Activated CD4-positive, alpha-beta memory T cell treated with anti-CD3 and anti-CD28 coated beads, Interleukin-2, amount 10 ng/mL, durations not matched to agents 7 days and 5 days (primary cell): ENCODE results near the gene YWHAG. TPM values are rescaled to one million over a fixed set of nuclear protein-coding genes. Genes with fewer than 3 reads are reported as not detected.
A peak's percentile ranks its signal among the peaks of the same experiment; 100 is the strongest.
"Not testable (repeated sequence)": the region's sequence is repeated elsewhere in the genome, so short reads cannot be mapped to it uniquely, and the experiment has no call there.

Experiments used
- CTCF ChIA-PET: fragments of 350-600 bp; sonication (Branson Sonifier 250); formaldehyde crosslinking; loops from one replicate; lab custom pipeline; 2021; ENCODE audit warnings: antibody characterized with exemption, inconsistent platforms; lab: Charles Lee
- POLR2A ChIA-PET: fragments of 350-600 bp; sonication (Branson Sonifier 250); formaldehyde crosslinking; loops from one replicate; lab custom pipeline; 2021; ENCODE audit warnings: antibody characterized with exemption; lab: Charles Lee
- DNase-seq: peaks from one replicate; pipeline ENCODE4 v3.0.0-alpha.2; 2020
- H3K27ac Mint-ChIP-seq: one replicate; pipeline ENCODE4 v1.8.0; 2021; ENCODE audit warnings: mild to moderate bottlenecking, mixed read lengths
- H3K27me3 Mint-ChIP-seq: one replicate; pipeline ENCODE4 v1.8.0; 2021; ENCODE audit warnings: mixed read lengths
- H3K36me3 Mint-ChIP-seq: one replicate; pipeline ENCODE4 v1.8.0; 2021; ENCODE audit warnings: low read depth, mixed read lengths
- H3K4me1 Mint-ChIP-seq: one replicate; pipeline ENCODE4 v1.8.0; 2021; ENCODE audit warnings: mixed read lengths
- H3K4me3 Mint-ChIP-seq: one replicate; pipeline ENCODE4 v1.8.0; 2021; ENCODE audit warnings: mild to moderate bottlenecking, mixed read lengths
- H3K9me3 Mint-ChIP-seq: one replicate; pipeline ENCODE4 v1.8.0; 2021; ENCODE audit warnings: mixed read lengths
- total RNA-seq, 2 experiments: library from RNA; stranded (reverse); gene quantifications; one replicate each; pipeline ENCODE4 v1.2.3, GENCODE V29; 2021

Gene YWHAG
- total RNA-seq, 2 experiments from 2014 or later, result 83.1 to 84.8 TPM

DNA sequence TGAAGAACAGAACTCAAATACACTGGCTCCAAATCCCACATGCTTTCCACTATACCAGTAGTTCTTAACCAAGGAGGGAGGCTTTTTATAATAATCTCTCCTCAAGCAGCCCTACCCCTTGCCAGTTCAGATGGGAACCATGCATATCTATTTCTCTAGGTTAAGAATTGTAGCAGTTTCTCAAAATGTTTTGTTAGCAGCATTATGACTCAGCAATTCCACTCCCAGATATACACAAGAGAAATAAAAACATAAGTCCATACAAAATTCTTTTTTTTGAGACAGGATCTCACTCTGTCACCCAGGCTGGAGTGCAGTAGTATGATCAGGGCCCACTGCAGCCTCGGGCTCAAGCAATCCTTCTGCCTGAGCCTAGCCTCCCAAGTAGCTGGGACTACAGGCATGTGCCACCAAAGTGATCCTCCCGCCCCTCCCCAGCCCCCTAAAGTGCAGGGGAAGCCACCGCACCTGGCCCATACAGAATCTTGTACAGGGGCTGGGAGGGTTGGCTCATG lies 18.1 kb downstream of the YWHAG start:
- no peaks in the 10 kb centered on the region for H3K27me3 Mint-ChIP-seq
- no peaks in the 10 kb centered on the region for H3K9me3 Mint-ChIP-seq
- H3K27ac Mint-ChIP-seq, result peak overlapping the region; percentile 1
- peaks cover 65% of the 10 kb centered on the region for H3K36me3 Mint-ChIP-seq
- ChIA-PET POLR2A (interaction anchor here (1.1 kb wide), 1 partner anchor 19 kb away, joined by 8 read pairs; the partner anchor contains the start of gene YWHAG), CTCF (interaction anchor here (1.2 kb wide), 1 partner anchor 35 kb away, joined by 5 read pairs; no protein-coding TSS in a partner anchor)
- H3K4me3 Mint-ChIP-seq, result no peak overlapping the region
- H3K4me1 Mint-ChIP-seq, result peaks cover 53% of the 10 kb centered on the region
- DNase-seq, result no peak

- no peak overlapping the region for H3K27ac Mint-ChIP-seq
- peaks cover 46% of the 10 kb centered on the region for H3K36me3 Mint-ChIP-seq
- ChIA-PET CTCF (no interaction called here), POLR2A (interaction anchor here (1.3 kb wide), 1 partner anchor 20 kb away, joined by 4 read pairs; the partner anchor contains the start of gene YWHAG)
- DNase-seq, result no peak
- H3K27me3 Mint-ChIP-seq, result no peaks in the 10 kb centered on the region
- H3K9me3 Mint-ChIP-seq, result no peaks in the 10 kb centered on the region
- H3K4me3 Mint-ChIP-seq, result no peak overlapping the region
- peaks cover 42% of the 10 kb centered on the region for H3K4me1 Mint-ChIP-seq
Observed at GRCh38 chr7:76338298-76339084, 20.3 kb downstream of the YWHAG start.

GRCh38 chr7:76337147-76337546 lies 21.6 kb downstream of the YWHAG start:
- Mint-ChIP-seq H3K27ac (no peak overlapping the region), H3K27me3 (no peaks in the 10 kb centered on the region), H3K4me3 (no peak overlapping the region), H3K9me3 (no peaks in the 10 kb centered on the region), H3K36me3 (peaks cover 36% of the 10 kb centered on the region), H3K4me1 (peaks cover 33% of the 10 kb centered on the region)
- ChIA-PET POLR2A (interaction anchor here (1.7 kb wide), 1 partner anchor 10 kb away, joined by 3 read pairs; no protein-coding TSS in a partner anchor), CTCF (interaction anchor here (1.1 kb wide), 1 partner anchor 14 kb away, joined by 4 read pairs; no protein-coding TSS in a partner anchor)
- no peak for DNase-seq

- Mint-ChIP-seq H3K4me1 (peaks cover 28% of the 10 kb centered on the region), H3K4me3 (no peak overlapping the region), H3K9me3 (no peaks in the 10 kb centered on the region), H3K36me3 (peaks cover 36% of the 10 kb centered on the region), H3K27ac (peak overlapping the region; percentile 9), H3K27me3 (no peaks in the 10 kb centered on the region)
- CTCF ChIA-PET, result interaction anchor here (1.0 to 3.7 kb wide), 3 partner anchors 13 to 29 kb away, joined by 4 to 9 read pairs (median 6); no protein-coding TSS in a partner anchor
- POLR2A ChIA-PET, result no interaction called here
- no peak for DNase-seq
Observed at GRCh38 chr7:76336094-76336493, 22.7 kb downstream of the YWHAG start.

DNA sequence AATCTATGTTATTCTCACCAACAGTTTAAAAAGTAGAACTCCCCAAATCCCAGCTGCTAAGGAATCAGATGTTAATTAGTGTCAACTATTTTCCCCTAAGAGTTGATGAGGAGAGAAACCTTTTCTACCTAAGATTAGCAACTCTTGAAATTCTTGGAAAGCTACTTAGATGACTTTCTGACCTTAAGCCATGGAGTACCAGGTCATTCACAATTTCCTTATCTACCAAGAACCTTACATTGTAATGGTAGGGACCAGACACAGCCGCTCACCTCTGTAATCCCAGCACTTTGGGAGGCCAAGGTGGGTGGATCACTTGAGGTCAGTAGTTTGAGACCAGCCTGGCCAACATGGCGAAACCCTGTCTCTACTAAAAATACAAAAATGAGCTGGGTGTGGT lies 23.4 kb downstream of the YWHAG start:
- not testable (repeated sequence) for H3K27ac Mint-ChIP-seq, DNase-seq, H3K4me3 Mint-ChIP-seq, H3K9me3 Mint-ChIP-seq, H3K27me3 Mint-ChIP-seq
- CTCF ChIA-PET, result interaction anchor here (0.8 to 3.7 kb wide), 3 partner anchors 17 to 156 kb away, joined by 3 to 9 read pairs (median 6); no protein-coding TSS in a partner anchor
- POLR2A ChIA-PET, result interaction anchor here (2.7 kb wide), 1 partner anchor 17 kb away, joined by 10 read pairs; no protein-coding TSS in a partner anchor
- Mint-ChIP-seq H3K36me3 (peaks cover 37% of the 10 kb centered on the region), H3K4me1 (peaks cover 23% of the 10 kb centered on the region)

DNA sequence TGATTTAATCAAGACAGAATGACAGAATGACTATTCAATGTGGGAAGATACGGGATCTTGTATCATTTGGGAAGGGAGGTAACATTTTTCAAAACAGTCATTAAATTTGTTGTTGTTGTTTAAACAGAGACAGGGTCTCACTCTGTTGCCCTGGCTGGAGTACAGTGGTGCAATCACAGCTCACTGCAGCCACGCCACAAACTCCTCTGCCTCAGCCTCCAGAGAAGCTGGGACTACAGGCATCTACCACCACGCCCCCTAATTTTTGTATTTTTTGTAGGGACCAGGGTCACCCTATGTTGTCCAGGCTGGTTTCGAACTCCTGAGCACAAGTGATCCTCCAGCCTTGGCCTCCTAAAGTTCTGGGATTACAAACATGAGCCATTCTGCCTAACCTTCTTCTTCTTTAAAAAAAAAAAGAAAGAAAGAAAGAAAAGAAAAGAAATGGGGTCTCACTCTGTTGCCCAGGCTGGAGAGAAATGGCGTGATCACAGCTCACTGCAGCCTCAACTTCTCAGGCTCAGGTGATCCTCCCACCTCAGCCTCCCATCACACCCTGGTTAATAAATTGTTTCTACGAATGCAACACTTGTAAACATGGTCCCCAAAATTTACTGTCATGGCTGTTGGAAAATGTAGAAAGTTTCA lies 24.3 kb downstream of the YWHAG start:
- no peak for DNase-seq
- Mint-ChIP-seq H3K27me3 (no peaks in the 10 kb centered on the region), H3K27ac (no peak overlapping the region), H3K9me3 (no peaks in the 10 kb centered on the region), H3K4me1 (peaks cover 17% of the 10 kb centered on the region), H3K4me3 (no peak overlapping the region), H3K36me3 (peaks cover 35% of the 10 kb centered on the region)
- CTCF ChIA-PET, result interaction anchor here (0.8 to 3.7 kb wide), 2 partner anchors 16 to 156 kb away, joined by 3 to 9 read pairs; no protein-coding TSS in a partner anchor
- POLR2A ChIA-PET, result interaction anchor here (1.2 to 2.7 kb wide), 2 partner anchors 16 to 20 kb away, joined by 3 to 10 read pairs; no protein-coding TSS in a partner anchor

DNA sequence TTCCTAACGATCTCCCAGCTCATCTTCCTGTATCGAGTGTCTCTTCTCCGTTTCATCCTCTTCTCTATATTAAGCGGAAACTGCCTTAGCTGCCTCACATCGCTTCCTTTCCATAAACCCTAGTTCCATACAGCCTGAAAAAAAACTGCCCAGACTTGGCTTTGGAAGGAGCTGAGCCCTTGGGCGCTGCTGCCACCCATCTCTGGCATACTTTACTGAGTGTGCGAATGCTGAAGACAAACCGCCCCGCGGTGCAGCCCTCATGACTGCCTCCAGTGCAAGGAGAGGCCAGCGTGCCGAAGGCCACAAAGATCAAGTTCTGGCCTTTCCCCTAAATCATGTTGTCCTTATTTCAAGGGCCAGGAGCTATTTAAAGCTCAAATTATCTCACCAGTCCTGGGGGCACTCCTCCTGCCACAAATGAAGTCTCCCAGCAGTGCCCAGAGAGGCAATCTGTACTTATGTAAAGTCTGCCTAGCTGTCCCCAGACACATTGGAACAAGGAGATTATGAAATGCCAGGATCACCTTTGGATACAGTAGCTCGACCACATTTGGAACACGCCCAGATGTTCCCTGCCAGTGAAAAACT lies 25.2 kb downstream of the YWHAG start:
- no peaks in the 10 kb centered on the region for H3K27me3 Mint-ChIP-seq
- peaks cover 42% of the 10 kb centered on the region for H3K36me3 Mint-ChIP-seq
- H3K4me3 Mint-ChIP-seq, result no peak overlapping the region
- no peaks in the 10 kb centered on the region for H3K9me3 Mint-ChIP-seq
- peaks cover 20% of the 10 kb centered on the region for H3K4me1 Mint-ChIP-seq
- POLR2A ChIA-PET, result interaction anchor here (0.9 to 2.7 kb wide), 3 partner anchors 16 to 25 kb away, joined by 3 to 10 read pairs (median 3); partner anchors contain the start of gene YWHAG
- no peak for DNase-seq
- CTCF ChIA-PET, result interaction anchor here (3.7 kb wide), 1 partner anchor 15 kb away, joined by 9 read pairs; no protein-coding TSS in a partner anchor
- H3K27ac Mint-ChIP-seq, result no peak overlapping the region

GRCh38 chr7:76332078-76332477 lies 26.7 kb downstream of the YWHAG start:
- Mint-ChIP-seq H3K9me3 (no peaks in the 10 kb centered on the region), H3K27ac (no peak overlapping the region), H3K4me1 (peaks cover 25% of the 10 kb centered on the region), H3K4me3 (no peak overlapping the region), H3K36me3 (peaks cover 44% of the 10 kb centered on the region), H3K27me3 (no peaks in the 10 kb centered on the region)
- no peak for DNase-seq
- ChIA-PET POLR2A (interaction anchor here (0.6 to 3.0 kb wide), 2 partner anchors 13 to 14 kb away, joined by 3 to 11 read pairs; no protein-coding TSS in a partner anchor), CTCF (no interaction called here)

DNA sequence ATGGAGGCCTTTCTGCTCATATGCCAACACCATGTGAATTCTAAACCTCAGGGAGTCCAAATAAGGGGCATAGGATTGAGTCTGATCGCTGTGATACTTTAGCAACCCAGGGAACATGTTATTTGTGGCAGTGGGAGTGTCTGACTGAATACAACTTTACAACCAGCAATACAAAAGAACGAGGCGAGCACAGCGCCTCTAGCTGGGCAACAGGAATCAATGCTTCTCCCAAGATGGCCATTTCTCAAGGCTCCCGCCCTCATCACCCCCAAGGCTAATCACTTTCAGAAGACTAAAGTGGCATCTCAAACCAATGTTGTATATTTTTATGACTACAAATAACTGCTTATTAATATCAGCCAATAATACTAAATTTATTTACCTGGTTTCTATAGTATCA lies 28.1 kb downstream of the YWHAG start:
- Mint-ChIP-seq H3K36me3 (peaks cover 45% of the 10 kb centered on the region), H3K4me3 (no peak overlapping the region), H3K27ac (no peak overlapping the region), H3K27me3 (no peaks in the 10 kb centered on the region), H3K9me3 (no peaks in the 10 kb centered on the region), H3K4me1 (peaks cover 20% of the 10 kb centered on the region)
- ChIA-PET CTCF (interaction anchor here (0.8 to 1.0 kb wide), 2 partner anchors 8 to 39 kb away, joined by 3 to 4 read pairs; no protein-coding TSS in a partner anchor), POLR2A (interaction anchor here (3.0 kb wide), 1 partner anchor 12 kb away, joined by 11 read pairs; no protein-coding TSS in a partner anchor)
- no peak for DNase-seq

- Mint-ChIP-seq H3K4me3 (no peak overlapping the region), H3K27ac (no peak overlapping the region), H3K9me3 (no peaks in the 10 kb centered on the region), H3K27me3 (no peaks in the 10 kb centered on the region), H3K36me3 (peaks cover 45% of the 10 kb centered on the region), H3K4me1 (peaks cover 20% of the 10 kb centered on the region)
- DNase-seq, result no peak
- CTCF ChIA-PET, result interaction anchor here (0.8 kb wide), 1 partner anchor 8 kb away, joined by 3 read pairs; no protein-coding TSS in a partner anchor
- POLR2A ChIA-PET, result interaction anchor here (3.0 kb wide), 1 partner anchor 12 kb away, joined by 11 read pairs; no protein-coding TSS in a partner anchor
Observed at GRCh38 chr7:76330261-76330660, 28.5 kb downstream of the YWHAG start.

- POLR2A ChIA-PET, result interaction anchor here (3.0 kb wide), 1 partner anchor 11 kb away, joined by 11 read pairs; no protein-coding TSS in a partner anchor
- Mint-ChIP-seq H3K9me3 (no peaks in the 10 kb centered on the region), H3K4me1 (peaks cover 20% of the 10 kb centered on the region), H3K27me3 (no peaks in the 10 kb centered on the region), H3K36me3 (peaks cover 48% of the 10 kb centered on the region), H3K27ac (no peak overlapping the region), H3K4me3 (no peak overlapping the region)
- DNase-seq, result no peak
- CTCF ChIA-PET, result no interaction called here
Observed at GRCh38 chr7:76329479-76329878, 29.3 kb downstream of the YWHAG start.

GRCh38 chr7:76328389-76328788 lies 30.4 kb downstream of the YWHAG start:
- CTCF ChIA-PET, result interaction anchor here (0.6 to 2.1 kb wide), 2 partner anchors 10 to 928 kb away, joined by 3 to 7 read pairs; no protein-coding TSS in a partner anchor
- Mint-ChIP-seq H3K9me3 (no peaks in the 10 kb centered on the region), H3K4me1 (peaks cover 20% of the 10 kb centered on the region), H3K27me3 (no peaks in the 10 kb centered on the region), H3K27ac (no peak overlapping the region), H3K4me3 (no peak overlapping the region), H3K36me3 (peaks cover 50% of the 10 kb centered on the region)
- DNase-seq, result no peak
- POLR2A ChIA-PET, result interaction anchor here (1.2 to 2.0 kb wide), 2 partner anchors 10 to 20 kb away, joined by 3 to 16 read pairs; no protein-coding TSS in a partner anchor
